CD4-positive, alpha-beta T cell treated with Interleukin-1 beta for 1 hour (primary cell): Measurements from ENCODE around the gene TNS4.

ENCODE experiments used
- DNase-seq, 2 donors: peaks; one replicate each; pipeline ENCODE4 v3.0.0-alpha.2; 2020 to 2022

TNS4 gene

GRCh38 chr17:40471846-40472732 is 29.3 kb downstream of the TNS4 start:
- DNase-seq = no peak

DNA sequence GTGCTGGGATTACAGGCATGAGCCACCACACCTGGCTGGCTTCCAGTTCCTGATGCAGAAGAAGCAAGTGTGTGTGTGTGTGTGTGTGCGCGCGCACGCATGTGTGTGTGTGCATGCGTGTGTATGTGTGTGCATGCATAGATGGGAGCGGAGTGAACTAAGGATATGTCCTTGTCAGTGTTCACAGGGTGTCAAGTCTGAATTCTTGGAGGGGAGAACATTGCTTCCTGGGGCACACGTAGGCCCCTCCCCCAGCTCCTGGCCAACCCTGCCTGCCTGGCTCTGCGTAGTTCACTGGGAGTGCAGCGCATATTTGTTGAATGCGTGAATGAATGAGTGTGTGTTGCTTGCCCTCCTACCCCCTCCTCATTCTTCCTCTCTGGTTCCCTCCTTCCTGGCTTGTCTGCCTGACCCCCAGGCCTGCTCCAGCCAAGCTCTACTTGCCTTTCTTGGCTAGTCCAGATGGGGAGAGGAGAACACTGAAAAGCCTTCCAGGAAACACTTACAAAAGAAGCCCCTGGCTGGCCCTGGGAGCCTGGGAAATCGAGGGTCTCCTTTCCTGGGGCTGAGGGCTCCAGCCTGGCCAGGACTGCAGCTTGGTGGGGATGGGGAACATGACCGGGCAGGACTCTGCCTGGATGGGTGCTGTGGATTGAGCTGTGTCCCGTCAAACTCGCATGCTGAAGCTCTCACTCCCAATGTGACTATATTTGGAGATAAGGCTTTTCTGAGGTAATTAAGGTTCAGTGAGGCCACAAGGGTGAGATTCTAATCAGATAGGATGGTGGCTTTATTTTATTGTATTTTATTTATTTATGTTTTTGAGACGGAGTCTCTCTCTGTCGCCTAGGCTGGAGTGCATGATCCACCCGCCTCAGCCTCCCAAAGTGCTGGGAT is 30.2 kb downstream of the TNS4 start:
- DNase-seq = no peak

- DNase-seq = no peak
These were observed 31.4 kb downstream of the TNS4 start for GRCh38 chr17:40469805-40470675.

- DNase-seq = no peak
These were observed 32.9 kb downstream of the TNS4 start for GRCh38 chr17:40468560-40468959.

- no peak for DNase-seq
These were observed 34.0 kb downstream of the TNS4 start for GRCh38 chr17:40467281-40467867.

- DNase-seq = no peak
These were observed 35.0 kb downstream of the TNS4 start for GRCh38 chr17:40466298-40466971.

- no peak for DNase-seq
These were observed 37.0 kb downstream of the TNS4 start for GRCh38 chr17:40464392-40464855.

GRCh38 chr17:40463122-40463550 is 38.3 kb downstream of the TNS4 start:
- DNase-seq = no peak

- DNase-seq = no peak
These were observed 38.9 kb downstream of the TNS4 start for GRCh38 chr17:40462343-40463121.

- DNase-seq = no peak
These were observed 39.6 kb downstream of the TNS4 start for GRCh38 chr17:40461732-40462342.

- DNase-seq = no peak
These were observed 40.3 kb downstream of the TNS4 start for GRCh38 chr17:40460968-40461731.

DNA sequence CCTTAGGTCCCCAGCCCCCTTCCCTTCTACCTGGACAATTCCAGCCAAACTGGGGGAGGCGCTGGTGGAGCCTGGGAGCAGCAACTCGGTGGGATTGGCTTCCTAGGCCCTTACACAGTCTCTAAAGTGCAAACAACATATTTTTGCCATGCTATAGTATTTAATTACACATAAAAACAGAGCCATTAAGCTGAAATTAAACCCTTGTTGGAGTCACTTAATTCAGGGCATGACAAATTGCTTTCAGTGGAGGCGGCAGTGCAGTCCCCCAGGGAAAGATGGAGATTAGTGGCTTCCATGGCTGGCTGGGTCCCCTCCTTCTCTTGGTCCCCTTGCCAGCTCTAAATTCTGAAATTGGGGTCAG is 40.8 kb downstream of the TNS4 start:
- no peak for DNase-seq

GRCh38 chr17:40459636-40460603 is 41.5 kb downstream of the TNS4 start:
- DNase-seq = no peak

DNA sequence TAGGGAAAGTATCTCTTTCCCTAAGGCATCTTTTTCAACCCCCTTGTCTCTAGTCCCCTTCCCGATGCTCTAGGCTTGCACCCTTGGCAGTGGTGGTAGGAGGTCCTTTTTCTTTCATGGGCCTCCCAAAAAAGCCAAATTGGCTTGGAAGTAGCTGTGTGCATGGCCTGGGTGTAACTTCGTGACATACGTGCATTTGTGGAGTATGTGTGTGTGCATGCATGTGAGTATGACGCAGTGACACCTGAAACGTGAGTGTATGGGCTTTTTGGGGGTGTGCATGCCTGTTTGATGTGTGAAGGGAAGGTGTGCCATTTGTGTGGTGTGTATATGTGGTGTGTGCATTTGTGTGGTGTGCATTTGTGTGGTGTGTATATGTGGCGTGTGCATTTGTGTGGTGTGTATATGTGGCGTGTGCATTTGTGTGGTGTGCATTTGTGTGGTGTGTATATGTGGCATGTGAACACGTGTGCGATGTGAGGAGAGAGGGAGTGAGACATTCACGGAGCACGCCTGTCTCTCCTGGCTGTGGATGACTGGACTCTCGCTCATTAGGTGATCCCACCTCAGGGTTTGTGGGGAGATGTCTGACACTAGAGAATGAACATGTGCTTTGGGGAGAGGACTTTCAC is 42.5 kb downstream of the TNS4 start:
- DNase-seq = no peak

DNA sequence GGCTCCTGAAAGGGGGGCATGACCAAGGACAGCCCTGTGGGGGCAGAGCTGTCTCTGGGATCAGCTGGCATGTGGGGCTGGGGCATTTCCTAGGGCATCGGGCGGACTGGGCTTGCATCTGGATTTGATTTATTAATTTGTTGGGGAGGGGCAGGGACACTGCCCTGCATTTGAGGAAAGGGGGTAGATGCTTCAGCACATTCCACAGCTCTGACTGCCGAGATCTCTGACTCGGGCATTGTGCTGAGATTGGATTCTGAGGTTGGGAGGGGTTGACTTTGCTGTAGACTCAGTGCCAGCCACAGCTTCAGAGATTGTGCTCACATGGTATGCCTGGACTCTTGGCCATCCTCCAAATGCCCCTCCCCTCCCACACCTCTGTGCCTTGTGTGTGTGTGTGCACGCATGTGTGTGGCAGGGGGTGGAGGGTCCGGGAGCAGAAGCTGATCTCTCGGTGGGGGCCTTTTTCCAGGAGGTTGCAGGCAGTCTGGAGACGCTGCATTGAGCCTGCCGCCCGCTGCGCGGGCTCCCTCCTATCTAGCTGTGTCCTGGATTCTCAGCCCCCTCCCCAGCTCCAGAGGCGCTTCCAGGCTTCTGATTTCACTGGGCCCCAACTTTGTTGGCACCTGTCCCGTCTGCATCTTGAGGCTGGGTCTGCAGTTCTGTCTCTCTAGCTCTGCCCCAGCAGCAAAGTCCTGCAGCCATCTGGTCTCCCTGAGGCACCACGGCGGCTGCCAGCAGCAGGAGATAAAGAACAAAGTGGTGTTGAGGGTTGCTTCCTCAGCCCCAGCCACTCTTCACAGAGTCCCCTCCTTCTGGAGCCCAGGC is 43.2 kb downstream of the TNS4 start:
- no peak for DNase-seq

DNA sequence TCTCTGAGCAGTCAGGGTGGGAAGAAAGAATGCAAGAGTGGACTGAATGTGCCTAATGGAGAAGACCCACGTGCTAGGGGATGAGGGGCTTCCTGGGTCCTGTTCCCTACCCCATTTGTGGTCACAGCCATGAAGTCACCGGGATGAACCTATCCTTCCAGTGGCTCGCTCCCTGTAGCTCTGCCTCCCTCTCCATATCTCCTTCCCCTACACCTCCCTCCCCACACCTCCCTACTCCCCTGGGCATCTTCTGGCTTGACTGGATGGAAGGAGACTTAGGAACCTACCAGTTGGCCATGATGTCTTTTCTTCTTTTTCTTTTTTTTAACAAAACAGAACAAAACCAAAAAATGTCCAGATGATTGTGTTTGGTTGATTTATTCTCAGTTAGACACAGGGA is 44.1 kb downstream of the TNS4 start:
- DNase-seq = no peak

- no peak for DNase-seq
These were observed 44.9 kb downstream of the TNS4 start for GRCh38 chr17:40456396-40456951.
